Neural progenitor cell (in vitro differentiated cells): ENCODE data around the gene HSD17B14. TPM values are rescaled to one million over a fixed set of nuclear protein-coding genes. Genes with fewer than 3 reads are reported as not detected.

Experiments used
- DNase-seq: peaks from one replicate; pipeline ENCODE4 v3.0.0-alpha.2; 2016; ENCODE audit warnings: low spot score
- H2AFZ ChIP-seq: fragments of 200-600 bp; sonication (generic); replicated peaks from 2 replicates; pipeline ENCODE4 v1.6.1; 2016; ENCODE audit warnings: antibody characterized with exemption
- H3F3A ChIP-seq: fragments of 200-600 bp; sonication (generic); 2 replicates; pipeline ENCODE4 v1.6.1; 2016; ENCODE audit warnings: antibody characterized with exemption, low read depth
- H3K27ac ChIP-seq: fragments of 200-600 bp; sonication (generic); 2 replicates; pipeline ENCODE4 v1.5.1; 2016; ENCODE audit warnings: mild to moderate bottlenecking
- H3K27me3 ChIP-seq: fragments of 200-600 bp; sonication (generic); 2 replicates; pipeline ENCODE4 v1.6.1; 2016; ENCODE audit warnings: mild to moderate bottlenecking, moderate library complexity
- H3K36me3 ChIP-seq: fragments of 200-600 bp; sonication (generic); 2 replicates; pipeline ENCODE4 v1.5.1; 2016
- H3K4me1 ChIP-seq: fragments of 200-600 bp; sonication (generic); 2 replicates; pipeline ENCODE4 v1.6.1; 2016; ENCODE audit warnings: mixed run types
- H3K4me2 ChIP-seq: fragments of 200-600 bp; sonication (generic); 2 replicates; pipeline ENCODE4 v1.6.1; 2016
- H3K4me3 ChIP-seq: fragments of 200-600 bp; sonication (generic); 2 replicates; pipeline ENCODE4 v1.5.1; 2016
- H3K79me2 ChIP-seq: fragments of 200-600 bp; sonication (generic); 2 replicates; pipeline ENCODE4 v1.6.1; 2016; ENCODE audit warnings: low read depth
- H3K9ac ChIP-seq: fragments of 200-600 bp; sonication (generic); 2 replicates; pipeline ENCODE4 v1.6.1; 2016
- H3K9me3 ChIP-seq: fragments of 200-600 bp; sonication (generic); 2 replicates; pipeline ENCODE4 v1.5.1; 2016; ENCODE audit warnings: low read depth
- H4K20me1 ChIP-seq: fragments of 200-600 bp; sonication (generic); 2 replicates; pipeline ENCODE4 v1.6.1; 2016; ENCODE audit warnings: low read depth
- H3K27ac Mint-ChIP-seq: 3 replicates; pipeline ENCODE4 v1.8.0; 2021; ENCODE audit warnings: mixed read lengths
- H3K27me3 Mint-ChIP-seq: 2 replicates; pipeline ENCODE4 v1.8.0; 2022; ENCODE audit warnings: low read depth, mild to moderate bottlenecking, inconsistent platforms, moderate library complexity, mixed read lengths; ENCODE audit not compliant: insufficient read depth
- H3K36me3 Mint-ChIP-seq: 3 replicates; pipeline ENCODE4 v1.8.0; 2021; ENCODE audit warnings: mixed read lengths
- H3K4me1 Mint-ChIP-seq: 3 replicates; pipeline ENCODE4 v1.8.0; 2021; ENCODE audit warnings: mixed read lengths
- H3K4me3 Mint-ChIP-seq: 3 replicates; pipeline ENCODE4 v1.8.0; 2021; ENCODE audit warnings: mild to moderate bottlenecking, moderate library complexity, mixed read lengths
- H3K9me3 Mint-ChIP-seq: 3 replicates; pipeline ENCODE4 v1.8.0; 2020; ENCODE audit warnings: mixed read lengths
- EZH2 ChIP-seq: fragments of 200-600 bp; sonication (generic); IDR thresholded peaks from 2 replicates; pipeline ENCODE4 v1.6.1; 2017; ENCODE audit warnings: antibody characterized with exemption, mild to moderate bottlenecking, moderate library complexity
- EZH2phosphoT487 ChIP-seq: fragments of 200-600 bp; sonication (generic); IDR thresholded peaks from 2 replicates; pipeline ENCODE4 v1.6.1; 2017; ENCODE audit warnings: antibody characterized with exemption
- total RNA-seq: library from RNA; depleted of rRNA; stranded (reverse); fragments of >200 nt; gene quantifications from 2 replicates; pipeline ENCODE4 v1.2.3, GENCODE V29; 2015; ENCODE audit warnings: low replicate concordance
- TF ChIP-seq, protein P1 (sequence below): fragments of 200-600 bp; sonication (generic); IDR thresholded peaks from 2 replicates; pipeline ENCODE4 v1.5.1; 2017; ENCODE audit warnings: antibody characterized with exemption, mild to moderate bottlenecking

HSD17B14 gene
- total RNA-seq, 1 donor from 2014 or later, result 11.2 TPM

GRCh38 chr19:48830088-48830487 is 6.2 kb downstream of the HSD17B14 start:
- TF ChIP-seq, protein P1, sequence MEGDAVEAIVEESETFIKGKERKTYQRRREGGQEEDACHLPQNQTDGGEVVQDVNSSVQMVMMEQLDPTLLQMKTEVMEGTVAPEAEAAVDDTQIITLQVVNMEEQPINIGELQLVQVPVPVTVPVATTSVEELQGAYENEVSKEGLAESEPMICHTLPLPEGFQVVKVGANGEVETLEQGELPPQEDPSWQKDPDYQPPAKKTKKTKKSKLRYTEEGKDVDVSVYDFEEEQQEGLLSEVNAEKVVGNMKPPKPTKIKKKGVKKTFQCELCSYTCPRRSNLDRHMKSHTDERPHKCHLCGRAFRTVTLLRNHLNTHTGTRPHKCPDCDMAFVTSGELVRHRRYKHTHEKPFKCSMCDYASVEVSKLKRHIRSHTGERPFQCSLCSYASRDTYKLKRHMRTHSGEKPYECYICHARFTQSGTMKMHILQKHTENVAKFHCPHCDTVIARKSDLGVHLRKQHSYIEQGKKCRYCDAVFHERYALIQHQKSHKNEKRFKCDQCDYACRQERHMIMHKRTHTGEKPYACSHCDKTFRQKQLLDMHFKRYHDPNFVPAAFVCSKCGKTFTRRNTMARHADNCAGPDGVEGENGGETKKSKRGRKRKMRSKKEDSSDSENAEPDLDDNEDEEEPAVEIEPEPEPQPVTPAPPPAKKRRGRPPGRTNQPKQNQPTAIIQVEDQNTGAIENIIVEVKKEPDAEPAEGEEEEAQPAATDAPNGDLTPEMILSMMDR, result no peak
- TF ChIP-seq EZH2 (no peak), EZH2phosphoT487 (no peak)

GRCh38 chr19:48826606-48827020 is 9.7 kb downstream of the HSD17B14 start:
- no peaks in the 10 kb centered on the region for H3F3A ChIP-seq
- no peaks in the 10 kb centered on the region for H3K36me3 ChIP-seq
- H3K36me3 Mint-ChIP-seq, result peaks cover 5% of the 10 kb centered on the region
- no peak for TF ChIP-seq EZH2phosphoT487
- TF ChIP-seq, protein P1, result peak; percentile 39
- H2AFZ ChIP-seq, result no peak overlapping the region
- H3K4me1 Mint-ChIP-seq, result no peaks in the 10 kb centered on the region
- no peaks in the 10 kb centered on the region for H3K79me2 ChIP-seq
- DNase-seq, result peak; percentile 30
- H3K4me1 ChIP-seq, result no peaks in the 10 kb centered on the region
- peaks cover 2% of the 10 kb centered on the region for H3K27me3 Mint-ChIP-seq
- H3K9me3 Mint-ChIP-seq, result no peaks in the 10 kb centered on the region
- no peak overlapping the region for H3K4me3 Mint-ChIP-seq
- H3K27ac ChIP-seq, result no peak overlapping the region
- H3K9ac ChIP-seq, result no peak overlapping the region
- no peak overlapping the region for H3K27ac Mint-ChIP-seq
- no peak overlapping the region for H3K4me3 ChIP-seq
- H3K9me3 ChIP-seq, result no peaks in the 10 kb centered on the region
- H4K20me1 ChIP-seq, result no peaks in the 10 kb centered on the region
- no peaks in the 10 kb centered on the region for H3K27me3 ChIP-seq
- no peak overlapping the region for H3K4me2 ChIP-seq

More at GRCh38 chr19:48830088-48830487, 6.2 kb downstream of the HSD17B14 start:
- peaks cover 5% of the 10 kb centered on the region for H3K4me1 Mint-ChIP-seq
- Histone ChIP-seq H3F3A (no peaks in the 10 kb centered on the region), H3K4me3 (no peak overlapping the region), H2AFZ (no peak overlapping the region), H4K20me1 (no peaks in the 10 kb centered on the region), H3K4me2 (no peak overlapping the region), H3K79me2 (no peaks in the 10 kb centered on the region), H3K9me3 (no peaks in the 10 kb centered on the region), H3K27ac (no peak overlapping the region), H3K9ac (no peak overlapping the region), H3K4me1 (no peaks in the 10 kb centered on the region), H3K27me3 (no peaks in the 10 kb centered on the region), H3K36me3 (no peaks in the 10 kb centered on the region)
- H3K4me3 Mint-ChIP-seq, result no peak overlapping the region
- H3K27me3 Mint-ChIP-seq, result peaks cover 2% of the 10 kb centered on the region
- peak overlapping the region; percentile 63 for H3K27ac Mint-ChIP-seq
- peaks cover 17% of the 10 kb centered on the region for H3K36me3 Mint-ChIP-seq
- no peaks in the 10 kb centered on the region for H3K9me3 Mint-ChIP-seq
- no peak for DNase-seq

DNA sequence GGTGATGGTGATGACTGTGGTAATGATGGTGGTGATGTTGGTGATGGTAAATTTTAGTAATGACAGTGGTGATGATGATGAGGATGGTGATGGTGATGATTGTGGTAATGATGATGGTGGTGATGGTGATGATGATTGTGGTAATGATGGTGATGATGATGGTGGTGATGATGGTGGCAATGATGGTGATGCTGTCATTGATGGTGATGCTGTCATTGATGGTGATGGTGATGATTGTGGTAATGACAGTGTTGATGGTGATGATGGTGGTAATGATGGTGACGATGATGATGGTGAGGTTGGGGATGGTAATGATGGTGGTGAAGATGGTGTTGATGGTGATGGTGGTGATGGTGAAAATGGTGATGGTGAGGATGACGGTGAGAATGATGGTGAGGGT is 13.8 kb downstream of the HSD17B14 start:
- Mint-ChIP-seq H3K9me3 (no peaks in the 10 kb centered on the region), H3K27me3 (peaks cover 5% of the 10 kb centered on the region), H3K4me1 (no peaks in the 10 kb centered on the region), H3K27ac (no peak overlapping the region), H3K4me3 (no peak overlapping the region), H3K36me3 (peaks cover 4% of the 10 kb centered on the region)
- H4K20me1 ChIP-seq, result no peaks in the 10 kb centered on the region
- H3K4me1 ChIP-seq, result no peaks in the 10 kb centered on the region
- H3K9me3 ChIP-seq, result no peaks in the 10 kb centered on the region
- TF ChIP-seq, protein P1, result no peak
- TF ChIP-seq EZH2, result no peak
- TF ChIP-seq EZH2phosphoT487, result no peak
- H3K4me2 ChIP-seq, result no peak overlapping the region
- DNase-seq, result no peak
- no peaks in the 10 kb centered on the region for H3K36me3 ChIP-seq
- no peaks in the 10 kb centered on the region for H3K79me2 ChIP-seq
- no peaks in the 10 kb centered on the region for H3K27me3 ChIP-seq
- no peak overlapping the region for H3K27ac ChIP-seq
- no peak overlapping the region for H3K9ac ChIP-seq
- H2AFZ ChIP-seq, result no peak overlapping the region
- no peak overlapping the region for H3K4me3 ChIP-seq
- H3F3A ChIP-seq, result no peaks in the 10 kb centered on the region
